CD4-positive, alpha-beta T cell (primary cell): ENCODE measurements around the gene PAIP2. TPM values are rescaled to one million over a fixed set of nuclear protein-coding genes. Genes with fewer than 3 reads are reported as not detected.
"Not testable (repeated sequence)": the region's sequence is repeated elsewhere in the genome, so short reads cannot be mapped to it uniquely, and the experiment has no call there.

Experiments
- ATAC-seq: fragments of 200-7000 bp; cut with Tn5 transposase; one replicate; pipeline ENCODE4 v1.10.0; 2022; ENCODE audit warnings: mild to moderate bottlenecking; ENCODE audit not compliant: poor library complexity
- CTCF ChIA-PET: fragments of 350-600 bp; sonication (Branson Sonifier 250); formaldehyde crosslinking; loops from one replicate; lab custom pipeline; 2021; ENCODE audit warnings: antibody characterized with exemption, inconsistent platforms; lab: Charles Lee
- POLR2A ChIA-PET: fragments of 350-600 bp; sonication (Branson Sonifier 250); formaldehyde crosslinking; loops from one replicate; lab custom pipeline; 2021; ENCODE audit warnings: antibody characterized with exemption, inconsistent platforms; lab: Charles Lee
- DNase-seq, 14 experiments: peaks; one replicate each; pipeline ENCODE4 v3.0.0-alpha.2; 2013 to 2020; ENCODE audit warnings: mixed read lengths in 2 of 14
- H3K27ac ChIP-seq, 2 donors: one replicate each; pipeline versions ENCODE4 v1.5.1 to v1.7.0; 2013; ENCODE audit warnings: low read length in 2 of 2, low read depth in 1 of 2, mild to moderate bottlenecking in 1 of 2
- H3K27me3 ChIP-seq, 2 experiments: 1 replicate in 1 of 2; 2 replicates in 1 of 2; pipeline versions ENCODE4 v1.6.1 to v1.7.0; 2013; ENCODE audit warnings: low read length in 2 of 2, control low read depth in 1 of 2, mild to moderate bottlenecking in 1 of 2, moderate library complexity in 1 of 2; ENCODE audit not compliant: insufficient read depth in 2 of 2, control insufficient read depth in 1 of 2
- H3K36me3 ChIP-seq: one replicate; pipeline ENCODE4 v1.6.1; 2013; ENCODE audit warnings: low read length, control low read depth; ENCODE audit not compliant: insufficient read depth
- H3K4me1 ChIP-seq: one replicate; pipeline ENCODE4 v1.6.1; 2013; ENCODE audit warnings: low read length, control low read depth; ENCODE audit not compliant: insufficient read depth
- H3K4me3 ChIP-seq: one replicate; pipeline ENCODE4 v1.5.1; 2013; ENCODE audit warnings: mild to moderate bottlenecking, low read length, moderate library complexity
- H3K9me3 ChIP-seq, 2 experiments: 1 replicate in 1 of 2; 2 replicates in 1 of 2; pipeline versions ENCODE4 v1.6.1 to v1.7.0; 2013; ENCODE audit warnings: low read length in 2 of 2, mild to moderate bottlenecking in 2 of 2, control low read depth in 1 of 2, moderate library complexity in 1 of 2; ENCODE audit not compliant: control insufficient read depth in 1 of 2, insufficient read depth in 1 of 2
- H3K27ac Mint-ChIP-seq: one replicate; pipeline ENCODE4 v1.8.0; 2020; ENCODE audit warnings: mixed read lengths
- H3K27me3 Mint-ChIP-seq: one replicate; pipeline ENCODE4 v1.8.0; 2021; ENCODE audit warnings: mixed read lengths
- H3K36me3 Mint-ChIP-seq: one replicate; pipeline ENCODE4 v1.8.0; 2021; ENCODE audit warnings: low read depth, mixed read lengths
- H3K4me1 Mint-ChIP-seq: one replicate; pipeline ENCODE4 v1.8.0; 2021; ENCODE audit warnings: low read depth, mixed read lengths
- H3K4me3 Mint-ChIP-seq: one replicate; pipeline ENCODE4 v1.8.0; 2020; ENCODE audit warnings: mild to moderate bottlenecking, mixed read lengths
- H3K9me3 Mint-ChIP-seq: one replicate; pipeline ENCODE4 v1.8.0; 2020; ENCODE audit warnings: mixed read lengths
- intact Hi-C, 2 experiments: fragments of 100-400 bp; cut with DNase I in 1 of 2; cut with micrococcal nuclease in 1 of 2; formaldehyde crosslinking; loops; one replicate each; pipeline versions ENCODE4 v1.15.1 to v1.9.0; 2023 to 2025; cut with DNase I, micrococcal nuclease
- total RNA-seq, 174 experiments: library from RNA in 2 of 174; stranded (reverse) in 2 of 174; gene quantifications; one replicate each; pipeline ENCODE4 v1.2.3 and lab custom pipeline; 2021 to 2026
- TF ChIP-seq, protein P1 (sequence below): fragments of 200-600 bp; IDR thresholded peaks from one replicate; pipeline ENCODE4 v1.8.0; 2022; ENCODE audit warnings: antibody characterized with exemption, mild to moderate bottlenecking

PAIP2 gene
- total RNA-seq, 2 experiments from 2014 or later = 151 to 156 TPM

DNA sequence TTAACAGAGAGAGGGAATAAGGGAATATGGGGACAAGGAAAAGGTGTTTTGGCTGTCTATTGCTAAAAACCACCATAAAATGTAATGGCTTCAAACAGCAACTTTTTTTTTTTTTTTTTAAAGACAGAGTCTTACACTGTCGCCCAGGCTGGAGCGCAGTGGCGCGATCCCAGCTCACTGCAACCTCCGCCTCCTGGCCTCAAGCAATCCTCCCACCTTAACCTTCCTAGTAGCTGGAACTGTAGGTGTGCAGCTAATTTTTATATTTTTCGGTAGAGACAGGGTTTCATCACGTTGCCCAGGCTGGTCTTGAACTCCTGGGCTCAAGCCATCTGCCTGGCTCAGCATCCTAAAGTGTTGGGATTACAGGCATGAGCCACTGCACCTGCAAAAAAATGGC is 66.5 kb downstream of the PAIP2 start:
- Histone ChIP-seq H3K4me1 (peaks cover 14% of the 10 kb centered on the region), H3K27ac (no peak overlapping the region), H3K4me3 (no peak overlapping the region), H3K27me3 (no peaks in the 10 kb centered on the region), H3K36me3 (no peaks in the 10 kb centered on the region), H3K9me3 (no peaks in the 10 kb centered on the region)
- no peak overlapping the region for H3K4me3 Mint-ChIP-seq
- no peak for ATAC-seq
- TF ChIP-seq, protein P1, sequence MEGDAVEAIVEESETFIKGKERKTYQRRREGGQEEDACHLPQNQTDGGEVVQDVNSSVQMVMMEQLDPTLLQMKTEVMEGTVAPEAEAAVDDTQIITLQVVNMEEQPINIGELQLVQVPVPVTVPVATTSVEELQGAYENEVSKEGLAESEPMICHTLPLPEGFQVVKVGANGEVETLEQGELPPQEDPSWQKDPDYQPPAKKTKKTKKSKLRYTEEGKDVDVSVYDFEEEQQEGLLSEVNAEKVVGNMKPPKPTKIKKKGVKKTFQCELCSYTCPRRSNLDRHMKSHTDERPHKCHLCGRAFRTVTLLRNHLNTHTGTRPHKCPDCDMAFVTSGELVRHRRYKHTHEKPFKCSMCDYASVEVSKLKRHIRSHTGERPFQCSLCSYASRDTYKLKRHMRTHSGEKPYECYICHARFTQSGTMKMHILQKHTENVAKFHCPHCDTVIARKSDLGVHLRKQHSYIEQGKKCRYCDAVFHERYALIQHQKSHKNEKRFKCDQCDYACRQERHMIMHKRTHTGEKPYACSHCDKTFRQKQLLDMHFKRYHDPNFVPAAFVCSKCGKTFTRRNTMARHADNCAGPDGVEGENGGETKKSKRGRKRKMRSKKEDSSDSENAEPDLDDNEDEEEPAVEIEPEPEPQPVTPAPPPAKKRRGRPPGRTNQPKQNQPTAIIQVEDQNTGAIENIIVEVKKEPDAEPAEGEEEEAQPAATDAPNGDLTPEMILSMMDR = no peak
- no peak for DNase-seq
- ChIA-PET POLR2A (no interaction called here), CTCF (no interaction called here)
- H3K27me3 Mint-ChIP-seq = no peaks in the 10 kb centered on the region
- H3K9me3 Mint-ChIP-seq = no peaks in the 10 kb centered on the region
- H3K27ac Mint-ChIP-seq = no peak overlapping the region
- peaks cover 26% of the 10 kb centered on the region for H3K4me1 Mint-ChIP-seq
- intact Hi-C loops = loop anchor here in 1 of 2 experiments (5.0 to 10.0 kb wide), 6 partner anchors 359 to 1073 kb away; partner anchors contain the start of genes CDC25C, CYSTM1, EGR1 and FAM53C
- peaks cover 5% of the 10 kb centered on the region for H3K36me3 Mint-ChIP-seq

- intact Hi-C loops = loop anchor here in 1 of 2 experiments (5.0 to 10.0 kb wide), 6 partner anchors 358 to 1074 kb away; partner anchors contain the start of genes CDC25C, CYSTM1, EGR1 and FAM53C
- CTCF ChIA-PET, H3K9me3 Mint-ChIP-seq, H3K4me3 Mint-ChIP-seq, ATAC-seq, H3K27ac ChIP-seq, H3K27ac Mint-ChIP-seq, H3K36me3 Mint-ChIP-seq, H3K27me3 ChIP-seq, H3K36me3 ChIP-seq, H3K9me3 ChIP-seq, H3K27me3 Mint-ChIP-seq, H3K4me3 ChIP-seq, DNase-seq: not testable (repeated sequence)
- POLR2A ChIA-PET = interaction anchor here (1.0 to 1.7 kb wide), 2 partner anchors 73 to 866 kb away, joined by 4 to 6 read pairs; partner anchors contain the start of genes ETF1 and STING1
- peaks cover 22% of the 10 kb centered on the region for H3K4me1 Mint-ChIP-seq
- H3K4me1 ChIP-seq = peaks cover 13% of the 10 kb centered on the region
Observed at GRCh38 chr5:139409116-139409515, 67.5 kb downstream of the PAIP2 start.

DNA sequence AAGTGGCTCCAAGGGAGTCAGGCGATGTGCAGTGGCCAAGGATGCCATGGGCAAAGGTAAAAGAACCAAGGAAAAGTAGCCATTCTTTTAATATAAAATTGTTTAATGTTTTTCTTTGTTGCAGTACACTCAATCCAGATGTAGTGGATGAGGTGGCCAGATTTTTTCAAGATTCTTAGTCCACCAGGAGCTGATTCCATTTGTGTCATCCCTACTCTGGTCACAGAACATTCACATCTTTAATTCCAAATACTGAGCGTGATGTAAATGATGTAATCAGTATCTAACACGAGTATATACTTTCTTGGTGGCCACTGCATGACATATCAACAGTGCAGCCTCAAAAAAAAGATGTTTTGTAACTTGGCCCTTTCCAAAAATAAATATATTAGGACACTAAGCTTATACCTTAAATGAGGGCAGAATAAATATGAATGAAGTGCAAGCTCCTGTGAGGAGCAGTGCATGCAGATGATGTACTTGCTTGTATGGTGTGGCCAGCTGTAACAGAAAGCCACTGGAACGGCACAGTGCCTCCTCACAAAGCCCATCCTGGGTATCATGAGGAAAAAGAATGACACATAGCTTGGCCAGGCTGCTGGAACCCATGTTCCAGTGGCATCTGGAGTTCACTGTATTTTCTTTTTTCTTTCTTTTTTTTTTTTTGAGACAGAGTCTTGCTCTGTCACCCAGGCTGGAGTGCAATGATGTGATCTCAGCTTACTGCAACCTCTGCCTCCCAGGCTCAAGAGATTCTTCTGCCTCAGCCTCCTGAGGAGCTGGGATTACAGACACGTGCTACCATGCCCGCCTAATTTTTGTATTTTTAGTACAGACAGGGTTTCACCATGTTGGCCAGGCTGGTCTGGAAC is 68.7 kb downstream of the PAIP2 start:
- CTCF ChIA-PET = no interaction called here
- intact Hi-C loops = no loop called here
- no peak overlapping the region for H3K4me3 ChIP-seq
- Mint-ChIP-seq H3K27ac (no peak overlapping the region), H3K4me3 (no peak overlapping the region), H3K36me3 (no peaks in the 10 kb centered on the region), H3K4me1 (peaks cover 28% of the 10 kb centered on the region), H3K27me3 (no peaks in the 10 kb centered on the region), H3K9me3 (no peaks in the 10 kb centered on the region)
- no peak for DNase-seq
- no peaks in the 10 kb centered on the region for H3K9me3 ChIP-seq
- TF ChIP-seq, protein P1 = no peak
- H3K4me1 ChIP-seq = peaks cover 16% of the 10 kb centered on the region
- no peaks in the 10 kb centered on the region for H3K36me3 ChIP-seq
- POLR2A ChIA-PET = interaction anchor here (1.0 to 1.8 kb wide), 3 partner anchors 29 to 867 kb away, joined by 4 to 6 read pairs (median 5); partner anchors contain the start of genes DNAJC18, ETF1 and STING1
- ATAC-seq = no peak
- H3K27ac ChIP-seq = no peak overlapping the region
- no peaks in the 10 kb centered on the region for H3K27me3 ChIP-seq
